ENCODE data around the gene LY6G6C. TPM values are rescaled to one million over a fixed set of nuclear protein-coding genes. Genes with fewer than 3 reads are reported as not detected.

LY6G6C gene
- total and polyA plus RNA-seq, 2 of the 13 experiments (the other 11 are each of a cell fraction or from before 2014, with no cell fraction given) = 0.15 TPM; not detected in 1

DNA sequence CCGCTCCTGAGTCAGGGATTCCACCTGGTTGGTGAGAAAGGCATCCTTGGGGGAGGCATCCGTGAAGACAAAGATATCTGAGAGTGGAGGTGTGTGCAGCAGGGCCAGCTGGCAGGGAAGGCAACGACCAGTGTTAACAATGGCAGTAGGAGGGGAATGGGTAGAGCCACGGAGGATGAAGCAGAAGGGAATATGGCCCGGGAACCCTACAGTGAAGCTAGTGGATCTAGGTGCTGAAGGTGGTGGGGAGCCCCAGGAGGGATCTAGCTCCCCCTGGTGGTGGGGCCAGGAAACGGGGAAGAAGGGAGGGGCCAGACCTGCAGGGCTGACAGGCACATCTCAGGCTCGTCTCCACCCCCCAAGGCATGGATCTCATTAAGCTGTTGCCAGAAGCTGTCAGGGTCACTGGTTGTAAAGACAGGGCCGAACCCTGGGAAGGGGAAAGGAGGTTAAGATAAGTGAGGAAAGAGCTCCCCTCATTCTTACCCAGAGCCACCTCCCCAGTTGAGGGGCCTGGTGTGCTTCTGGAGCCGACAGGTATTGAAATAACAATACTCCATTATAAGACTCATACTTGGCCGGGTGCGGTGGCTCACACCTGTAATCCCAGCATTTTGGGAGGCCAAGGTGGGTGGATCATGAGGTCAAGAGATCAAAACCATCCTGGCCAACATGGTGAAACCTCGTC lies 48.3 kb upstream of the LY6G6C start:
- no peaks in the 10 kb centered on the region for H3K27me3 ChIP-seq (ENCODE audit: control insufficient read depth in 1 of 2, insufficient read depth in 2 of 2, low read length in 2 of 2)
- H3K4me1 ChIP-seq (ENCODE audit: insufficient read depth, low read length) = peaks cover 44% of the 10 kb centered on the region
- H3K4me3 ChIP-seq (replicated peaks in 1 of 3; ENCODE audit: insufficient read depth in 1 of 3, low read depth in 2 of 3, low read length in 3 of 3) = no peak overlapping the region
- no peak overlapping the region for H2AFZ ChIP-seq (ENCODE audit: low read length)
- DNase-seq (ENCODE audit: low spot score) (peak; percentile 71), FAIRE-seq (peak; percentile 82), ATAC-seq (peak; percentile 61)
- no peaks in the 10 kb centered on the region for H3K79me2 ChIP-seq (ENCODE audit: insufficient read depth, low read length)
- intact Hi-C loops (cut with micrococcal nuclease; ENCODE audit: unreplicated experiment) (loop anchor here (1.0 to 10.0 kb wide), 3 partner anchors 41 to 155 kb away; partner anchors contain the start of genes C2 and DDAH2), in situ Hi-C loops (cut with HindIII; ENCODE audit: extremely low pct_ligation_motif_present, low pct_unique_long_range_greater_than_20kb) (loop anchor here (5.0 kb wide), 3 partner anchors 38 to 88 kb away; partner anchors contain the start of gene LY6G5C)
- H3K36me3 ChIP-seq (replicated peaks in 1 of 2; ENCODE audit: control insufficient read depth in 1 of 2, insufficient read depth in 2 of 2, low read length in 2 of 2) = no peaks in the 10 kb centered on the region
- 33% methylated on average over 12 of the region's 12 CpGs for WGBS (ENCODE audit: low lambda C conversion rate)
- H3K4me2 ChIP-seq (ENCODE audit: low read depth, low read length) = 0 out of 2 replicates have a peak overlapping the region, but pooled peaks have one; percentile 22
- H3K9me3 ChIP-seq (ENCODE audit: low read length) = no peaks in the 10 kb centered on the region
- ChIA-PET POLR2A (interaction anchor here (0.6 to 9.0 kb wide), 21 partner anchors 9 to 115 kb away, joined by 3 to 279 read pairs (median 5); partner anchors contain the start of genes ABHD16A, APOM, CLIC1 and CSNK2B), CTCF (ENCODE audit: low intra/inter-chr PET ratio, low total read pairs) (interaction anchor here (0.7 to 3.8 kb wide), 6 partner anchors 21 to 88 kb away, joined by 3 to 74 read pairs (median 4); partner anchors contain the start of genes DDAH2 and LY6G5C)
- BruUV-seq (replicated peaks) = no TSS peak
- no peak overlapping the region for H3K9ac ChIP-seq (ENCODE audit: insufficient read depth, low read depth, low read length)
- H4K20me1 ChIP-seq (ENCODE audit: insufficient read depth, low read length) = no peaks in the 10 kb centered on the region
- no peak overlapping the region for H3K27ac ChIP-seq (ENCODE audit: extremely low read length, insufficient read depth, low read length)
- TF ChIP-seq, protein P1, sequence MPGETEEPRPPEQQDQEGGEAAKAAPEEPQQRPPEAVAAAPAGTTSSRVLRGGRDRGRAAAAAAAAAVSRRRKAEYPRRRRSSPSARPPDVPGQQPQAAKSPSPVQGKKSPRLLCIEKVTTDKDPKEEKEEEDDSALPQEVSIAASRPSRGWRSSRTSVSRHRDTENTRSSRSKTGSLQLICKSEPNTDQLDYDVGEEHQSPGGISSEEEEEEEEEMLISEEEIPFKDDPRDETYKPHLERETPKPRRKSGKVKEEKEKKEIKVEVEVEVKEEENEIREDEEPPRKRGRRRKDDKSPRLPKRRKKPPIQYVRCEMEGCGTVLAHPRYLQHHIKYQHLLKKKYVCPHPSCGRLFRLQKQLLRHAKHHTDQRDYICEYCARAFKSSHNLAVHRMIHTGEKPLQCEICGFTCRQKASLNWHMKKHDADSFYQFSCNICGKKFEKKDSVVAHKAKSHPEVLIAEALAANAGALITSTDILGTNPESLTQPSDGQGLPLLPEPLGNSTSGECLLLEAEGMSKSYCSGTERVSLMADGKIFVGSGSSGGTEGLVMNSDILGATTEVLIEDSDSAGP (CRISPR knock-in tag; IDR thresholded peaks at IDR 0.05; ENCODE audit: borderline replicate concordance) = peak; percentile 77
- TF ChIP-seq ZNF180 (CRISPR knock-in tag; IDR thresholded peaks at IDR 0.05; ENCODE audit: borderline replicate concordance, low read depth) = no peak
- TF ChIP-seq ZNF335 (CRISPR knock-in tag; IDR thresholded peaks at IDR 0.05) = peak; percentile 95
- TF ChIP-seq, protein P2, sequence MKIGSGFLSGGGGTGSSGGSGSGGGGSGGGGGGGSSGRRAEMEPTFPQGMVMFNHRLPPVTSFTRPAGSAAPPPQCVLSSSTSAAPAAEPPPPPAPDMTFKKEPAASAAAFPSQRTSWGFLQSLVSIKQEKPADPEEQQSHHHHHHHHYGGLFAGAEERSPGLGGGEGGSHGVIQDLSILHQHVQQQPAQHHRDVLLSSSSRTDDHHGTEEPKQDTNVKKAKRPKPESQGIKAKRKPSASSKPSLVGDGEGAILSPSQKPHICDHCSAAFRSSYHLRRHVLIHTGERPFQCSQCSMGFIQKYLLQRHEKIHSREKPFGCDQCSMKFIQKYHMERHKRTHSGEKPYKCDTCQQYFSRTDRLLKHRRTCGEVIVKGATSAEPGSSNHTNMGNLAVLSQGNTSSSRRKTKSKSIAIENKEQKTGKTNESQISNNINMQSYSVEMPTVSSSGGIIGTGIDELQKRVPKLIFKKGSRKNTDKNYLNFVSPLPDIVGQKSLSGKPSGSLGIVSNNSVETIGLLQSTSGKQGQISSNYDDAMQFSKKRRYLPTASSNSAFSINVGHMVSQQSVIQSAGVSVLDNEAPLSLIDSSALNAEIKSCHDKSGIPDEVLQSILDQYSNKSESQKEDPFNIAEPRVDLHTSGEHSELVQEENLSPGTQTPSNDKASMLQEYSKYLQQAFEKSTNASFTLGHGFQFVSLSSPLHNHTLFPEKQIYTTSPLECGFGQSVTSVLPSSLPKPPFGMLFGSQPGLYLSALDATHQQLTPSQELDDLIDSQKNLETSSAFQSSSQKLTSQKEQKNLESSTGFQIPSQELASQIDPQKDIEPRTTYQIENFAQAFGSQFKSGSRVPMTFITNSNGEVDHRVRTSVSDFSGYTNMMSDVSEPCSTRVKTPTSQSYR (CRISPR knock-in tag; IDR thresholded peaks at IDR 0.05; ENCODE audit: borderline replicate concordance) = peak; percentile 50; the same call in 1 of the 2 replicates
- no peak for TF ChIP-seq TARDBP (CRISPR knock-in tag; IDR thresholded peaks at IDR 0.05)
- TF ChIP-seq XBP1 (CRISPR knock-in tag; IDR thresholded peaks at IDR 0.05) = no peak
- TF ChIP-seq SMAD1 (CRISPR knock-in tag; IDR thresholded peaks at IDR 0.05; ENCODE audit: borderline replicate concordance, low read depth) = 0 out of 2 replicates have a peak, but pooled peaks have one; percentile 55
- TF ChIP-seq CBX5 (CRISPR knock-in tag; IDR thresholded peaks at IDR 0.05; ENCODE audit: borderline replicate concordance) = peak; percentile 54; the same call in 1 of the 2 replicates
- TF ChIP-seq KMT2B (CRISPR knock-in tag; IDR thresholded peaks at IDR 0.05) = 0 out of 2 replicates have a peak, but pooled peaks have one; percentile 48
- no peak for TF ChIP-seq ZNF260 (CRISPR knock-in tag; IDR thresholded peaks at IDR 0.05; ENCODE audit: borderline replicate concordance, low read depth)
- 0 out of 2 replicates have a peak, but pooled peaks have one; percentile 75 for TF ChIP-seq ZNF124 (CRISPR knock-in tag; IDR thresholded peaks at IDR 0.05)
- TF ChIP-seq ZFP41 (CRISPR knock-in tag; IDR thresholded peaks at IDR 0.05; ENCODE audit: borderline replicate concordance) = peak; percentile 39; the same call in 1 of the 2 replicates
- TF ChIP-seq THAP11 (CRISPR knock-in tag; IDR thresholded peaks at IDR 0.05) = peak; percentile 68; the same call in 1 of the 2 replicates
- peak; percentile 33; the same call in 1 of the 2 replicates for TF ChIP-seq MTA1 (CRISPR knock-in tag; IDR thresholded peaks at IDR 0.05; ENCODE audit: borderline replicate concordance)
- peak; percentile 96 for TF ChIP-seq RAD21 (CRISPR knock-in tag; IDR thresholded peaks at IDR 0.05)
- peak; percentile 60; the same call in 1 of the 2 replicates for TF ChIP-seq SALL1 (CRISPR knock-in tag; IDR thresholded peaks at IDR 0.05)
- TF ChIP-seq GPN1 (CRISPR knock-in tag; IDR thresholded peaks at IDR 0.05; ENCODE audit: borderline replicate concordance) = no peak
- peak; percentile 80 for TF ChIP-seq KDM2A (CRISPR knock-in tag; IDR thresholded peaks at IDR 0.05; ENCODE audit: borderline replicate concordance, low read depth)
- no peak for TF ChIP-seq HOXD1 (CRISPR knock-in tag; IDR thresholded peaks at IDR 0.05)
- peak; percentile 59; the same call in 1 of the 2 replicates for TF ChIP-seq MIXL1 (CRISPR knock-in tag; IDR thresholded peaks at IDR 0.05)
- no peak for TF ChIP-seq RFX1 (IDR thresholded peaks at IDR 0.05)

Measured in HepG2 (cell line).